Nephron progenitor cell (in vitro differentiated cells): Measurements from ENCODE around the gene SLAMF8.

ENCODE experiments used
- DNase-seq: peaks from one replicate; pipeline ENCODE4 v3.0.0; 2021
- H3K27ac Mint-ChIP-seq: 2 replicates; pipeline ENCODE4 v1.8.0; 2021; ENCODE audit warnings: mild to moderate bottlenecking, moderate library complexity, mixed read lengths
- H3K27me3 Mint-ChIP-seq: 2 replicates; pipeline ENCODE4 v1.8.0; 2021; ENCODE audit warnings: mild to moderate bottlenecking, low read depth, mixed read lengths; ENCODE audit not compliant: poor library complexity
- H3K36me3 Mint-ChIP-seq: 2 replicates; pipeline ENCODE4 v1.8.0; 2021; ENCODE audit warnings: low read depth, mixed read lengths
- H3K4me1 Mint-ChIP-seq: 2 replicates; pipeline ENCODE4 v1.8.0; 2021; ENCODE audit warnings: mixed read lengths
- H3K4me3 Mint-ChIP-seq: 2 replicates; pipeline ENCODE4 v1.8.0; 2021; ENCODE audit warnings: mild to moderate bottlenecking, moderate library complexity, mixed read lengths
- H3K9me3 Mint-ChIP-seq: 2 replicates; pipeline ENCODE4 v1.8.0; 2021; ENCODE audit warnings: mild to moderate bottlenecking, moderate library complexity, mixed read lengths
- CTCF ChIP-seq: fragments of 200-600 bp; sonication (generic); IDR thresholded peaks from 2 replicates; pipeline ENCODE4 v1.5.0; 2021; ENCODE audit warnings: antibody characterized with exemption

The SLAMF8 gene

GRCh38 chr1:159823406-159823805 is 3.3 kb upstream of the SLAMF8 start:
- TF ChIP-seq CTCF: no peak
- no peaks in the 10 kb centered on the region for H3K36me3 Mint-ChIP-seq
- H3K27ac Mint-ChIP-seq: no peak overlapping the region
- H3K4me1 Mint-ChIP-seq: peaks cover 17% of the 10 kb centered on the region
- no peak overlapping the region for H3K4me3 Mint-ChIP-seq
- peak; percentile 15 for DNase-seq
- H3K27me3 Mint-ChIP-seq: peaks cover 67% of the 10 kb centered on the region
- H3K9me3 Mint-ChIP-seq: no peaks in the 10 kb centered on the region

- no peaks in the 10 kb centered on the region for H3K9me3 Mint-ChIP-seq
- DNase-seq: no peak
- H3K27me3 Mint-ChIP-seq: peaks cover 67% of the 10 kb centered on the region
Observed at GRCh38 chr1:159825564-159825963, 1.1 kb upstream of the SLAMF8 start.

DNA sequence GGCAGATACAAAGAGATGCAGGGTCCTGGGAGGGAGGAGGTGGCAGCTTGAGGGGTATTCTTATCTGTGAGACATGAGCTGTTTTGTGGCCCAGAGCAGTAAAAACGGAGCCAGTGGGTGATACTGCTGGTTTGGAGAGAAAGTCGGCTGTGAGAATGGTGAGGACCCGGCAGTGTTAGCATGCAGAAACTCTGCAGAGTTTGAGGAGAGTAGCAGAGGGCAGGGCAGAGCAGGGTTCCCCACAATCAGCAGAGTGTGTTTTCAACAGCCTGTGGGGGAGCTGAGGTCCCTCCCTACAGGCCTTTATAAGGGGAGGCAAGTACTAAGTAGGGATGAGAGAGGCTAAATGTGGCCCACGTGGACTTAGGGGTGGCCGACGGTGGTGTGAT is 423 bp downstream of the SLAMF8 start:
- no peaks in the 10 kb centered on the region for H3K36me3 Mint-ChIP-seq
- no peak overlapping the region for H3K27ac Mint-ChIP-seq
- TF ChIP-seq CTCF: no peak
- no peak overlapping the region for H3K4me3 Mint-ChIP-seq
- no peaks in the 10 kb centered on the region for H3K9me3 Mint-ChIP-seq
- H3K4me1 Mint-ChIP-seq: peaks cover 22% of the 10 kb centered on the region
- H3K27me3 Mint-ChIP-seq: peaks cover 59% of the 10 kb centered on the region
- no peak for DNase-seq

More at GRCh38 chr1:159825564-159825963, 1.1 kb upstream of the SLAMF8 start:
- Mint-ChIP-seq H3K4me1 (peaks cover 22% of the 10 kb centered on the region), H3K4me3 (no peak overlapping the region), H3K27ac (no peak overlapping the region), H3K36me3 (no peaks in the 10 kb centered on the region)
- no peak for TF ChIP-seq CTCF

GRCh38 chr1:159827549-159827948 is 876 bp downstream of the SLAMF8 start:
- peaks cover 55% of the 10 kb centered on the region for H3K27me3 Mint-ChIP-seq
- no peak overlapping the region for H3K27ac Mint-ChIP-seq
- no peak for DNase-seq
- H3K36me3 Mint-ChIP-seq: no peaks in the 10 kb centered on the region
- peaks cover 22% of the 10 kb centered on the region for H3K4me1 Mint-ChIP-seq
- no peak for TF ChIP-seq CTCF
- H3K9me3 Mint-ChIP-seq: no peaks in the 10 kb centered on the region
- H3K4me3 Mint-ChIP-seq: no peak overlapping the region

GRCh38 chr1:159828176-159828575 is 1.5 kb downstream of the SLAMF8 start:
- Mint-ChIP-seq H3K36me3 (no peaks in the 10 kb centered on the region), H3K4me1 (peaks cover 21% of the 10 kb centered on the region)

More at GRCh38 chr1:159828176-159828575, 1.5 kb downstream of the SLAMF8 start:
- Mint-ChIP-seq H3K9me3 (no peaks in the 10 kb centered on the region), H3K27ac (no peak overlapping the region), H3K4me3 (no peak overlapping the region), H3K27me3 (peaks cover 53% of the 10 kb centered on the region)
- DNase-seq: no peak
- TF ChIP-seq CTCF: no peak
